Kasumi-1 (cell line): ENCODE data around the gene FADS3.

Source experiments
- DNase-seq, 2 experiments: peaks; one replicate each; lab custom pipeline; 2025; lab: John Stamatoyannopoulos, UW

The FADS3 gene

GRCh38 chr11:61855939-61856680 is 35.2 kb downstream of the FADS3 start:
- DNase-seq: no peak

- no peak for DNase-seq
These were observed 36.2 kb downstream of the FADS3 start for GRCh38 chr11:61854966-61855714.

GRCh38 chr11:61854206-61854895 is 37.0 kb downstream of the FADS3 start:
- no peak for DNase-seq

GRCh38 chr11:61853698-61854169 is 37.6 kb downstream of the FADS3 start:
- DNase-seq: no peak

GRCh38 chr11:61851900-61852295 is 39.4 kb downstream of the FADS3 start:
- no peak for DNase-seq

- DNase-seq: no peak
These were observed 40.0 kb downstream of the FADS3 start for GRCh38 chr11:61851113-61851899.

- DNase-seq: no peak
These were observed 40.7 kb downstream of the FADS3 start for GRCh38 chr11:61850687-61851086.

GRCh38 chr11:61848631-61849030 is 42.7 kb downstream of the FADS3 start:
- no peak for DNase-seq

DNA sequence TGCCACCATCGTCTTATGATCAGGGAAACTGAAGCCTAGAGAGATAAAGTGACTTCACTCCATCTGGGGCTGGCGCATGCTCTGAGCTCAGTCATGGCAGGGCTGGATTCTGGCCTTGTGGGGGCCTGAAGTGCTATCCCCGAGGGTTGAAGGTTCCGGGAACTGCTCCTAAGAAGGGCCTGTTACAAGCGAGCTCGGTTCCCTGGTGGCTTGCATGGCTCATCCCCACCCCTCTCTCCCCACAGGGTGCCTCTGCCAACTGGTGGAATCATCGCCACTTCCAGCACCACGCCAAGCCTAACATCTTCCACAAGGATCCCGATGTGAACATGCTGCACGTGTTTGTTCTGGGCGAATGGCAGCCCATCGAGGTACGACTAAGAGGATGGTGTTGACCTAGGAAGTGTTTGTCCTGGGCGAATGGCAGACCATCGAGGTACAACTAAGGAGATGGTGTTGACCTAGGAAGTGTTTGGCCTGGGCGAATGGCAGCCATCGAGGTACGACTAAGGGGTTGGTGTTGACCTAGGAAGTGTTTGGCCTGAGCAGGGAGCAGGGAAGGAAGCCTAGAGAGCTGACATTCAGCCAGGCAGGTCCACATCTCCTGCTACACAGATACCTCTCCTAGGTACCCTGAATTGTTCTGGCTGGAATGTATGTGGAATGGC is 43.3 kb downstream of the FADS3 start:
- no peak for DNase-seq

- no peak for DNase-seq
These were observed 44.9 kb downstream of the FADS3 start for GRCh38 chr11:61846362-61847020.

DNA sequence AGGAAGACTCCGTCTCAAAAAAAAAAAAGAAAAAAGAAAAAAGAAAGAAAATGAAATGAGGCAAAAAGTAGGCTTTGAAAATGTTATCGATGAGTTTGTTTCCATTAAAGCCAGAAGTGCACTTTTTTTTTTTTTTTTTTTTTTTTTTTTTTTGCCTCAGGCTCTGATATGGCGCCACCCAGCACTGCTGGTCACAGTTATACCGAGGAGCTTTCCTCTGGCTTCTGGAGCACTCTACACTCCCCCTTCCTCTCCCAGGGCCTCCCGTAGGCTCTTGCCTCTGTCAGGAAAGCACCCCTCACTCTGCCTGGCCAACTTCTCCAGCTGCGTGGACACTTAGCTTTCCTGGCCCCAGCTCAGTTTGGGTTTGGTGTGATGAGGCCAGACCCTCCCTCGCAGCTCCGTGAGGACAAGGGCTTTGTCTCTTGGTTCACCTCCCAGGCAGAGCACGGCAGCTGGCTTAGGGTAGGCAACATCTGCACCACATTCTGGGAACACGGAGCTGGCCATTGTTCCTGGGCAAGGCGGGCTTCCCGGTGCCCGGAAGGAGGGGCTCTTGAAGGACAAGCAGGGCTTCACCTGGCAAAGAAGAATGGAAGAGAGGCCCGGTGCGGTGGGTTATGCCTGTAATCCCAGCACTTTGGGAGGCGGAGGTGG is 46.3 kb downstream of the FADS3 start:
- no peak for DNase-seq

DNA sequence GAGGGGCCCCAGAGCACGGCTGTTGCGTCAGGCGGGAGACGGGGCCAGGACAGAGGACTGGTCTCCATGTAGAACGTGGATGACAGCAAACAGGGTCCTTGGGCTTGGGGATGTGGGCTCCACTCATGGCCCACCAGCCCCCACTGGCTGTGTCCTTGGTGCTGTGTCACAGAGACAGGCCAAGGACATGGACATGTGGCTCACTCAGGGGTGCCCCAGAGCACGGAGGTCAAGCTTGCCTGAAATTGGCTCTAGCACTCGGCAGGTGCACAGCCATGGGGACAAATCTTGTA is 48.9 kb downstream of the FADS3 start:
- no peak for DNase-seq

DNA sequence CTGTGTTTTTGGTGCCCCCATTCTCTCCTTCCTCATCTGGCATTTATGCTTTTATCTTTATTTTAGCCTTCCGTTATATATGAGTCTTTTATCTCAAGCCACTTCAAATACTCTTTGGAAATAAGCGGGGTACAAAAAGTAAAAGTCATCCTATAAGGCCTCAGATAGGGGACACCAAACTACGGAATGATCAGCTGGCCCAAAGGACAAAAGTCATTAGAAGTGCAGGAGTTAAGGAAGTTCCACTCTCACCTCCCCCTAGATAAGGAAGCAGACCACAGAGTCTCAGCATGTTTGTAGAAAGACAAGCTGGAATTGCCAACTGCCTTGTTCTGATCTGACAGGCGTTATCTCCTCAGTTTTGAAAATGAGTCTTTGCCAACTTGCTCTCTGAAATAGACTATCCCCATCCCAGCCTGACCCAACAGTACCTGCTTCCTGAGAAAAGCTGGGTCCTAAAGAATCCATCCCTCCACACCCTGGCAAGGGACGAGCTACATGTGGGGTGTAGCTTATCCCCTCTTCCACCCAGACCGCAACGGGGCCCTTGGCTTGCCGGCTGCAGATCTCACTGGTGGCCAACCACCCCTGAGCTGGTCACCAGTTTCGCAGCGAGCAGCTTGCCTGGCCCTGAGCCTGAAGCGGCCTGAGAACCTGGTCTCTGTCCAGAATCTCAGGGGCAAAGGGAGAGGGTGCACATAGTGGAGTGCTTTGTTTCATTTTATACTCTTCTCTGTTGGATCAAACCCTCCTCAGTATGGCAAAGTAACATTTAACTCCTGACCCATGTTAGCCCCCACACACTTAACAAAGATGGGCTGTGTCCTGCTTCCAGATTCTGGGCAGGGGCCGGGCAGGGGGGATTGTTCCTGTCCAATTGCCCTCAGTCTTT is 49.5 kb downstream of the FADS3 start:
- no peak for DNase-seq

DNA sequence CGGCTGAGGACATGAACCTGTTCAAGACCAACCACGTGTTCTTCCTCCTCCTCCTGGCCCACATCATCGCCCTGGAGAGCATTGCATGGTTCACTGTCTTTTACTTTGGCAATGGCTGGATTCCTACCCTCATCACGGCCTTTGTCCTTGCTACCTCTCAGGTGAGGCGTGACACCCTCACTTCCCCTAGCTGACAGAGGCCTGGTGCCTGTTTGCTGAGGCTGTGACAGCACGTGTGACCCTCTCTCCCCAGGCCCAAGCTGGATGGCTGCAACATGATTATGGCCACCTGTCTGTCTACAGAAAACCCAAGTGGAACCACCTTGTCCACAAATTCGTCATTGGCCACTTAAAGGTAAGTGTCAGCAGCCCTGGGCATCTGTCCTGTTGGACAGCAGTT is 51.0 kb downstream of the FADS3 start:
- DNase-seq: no peak

DNA sequence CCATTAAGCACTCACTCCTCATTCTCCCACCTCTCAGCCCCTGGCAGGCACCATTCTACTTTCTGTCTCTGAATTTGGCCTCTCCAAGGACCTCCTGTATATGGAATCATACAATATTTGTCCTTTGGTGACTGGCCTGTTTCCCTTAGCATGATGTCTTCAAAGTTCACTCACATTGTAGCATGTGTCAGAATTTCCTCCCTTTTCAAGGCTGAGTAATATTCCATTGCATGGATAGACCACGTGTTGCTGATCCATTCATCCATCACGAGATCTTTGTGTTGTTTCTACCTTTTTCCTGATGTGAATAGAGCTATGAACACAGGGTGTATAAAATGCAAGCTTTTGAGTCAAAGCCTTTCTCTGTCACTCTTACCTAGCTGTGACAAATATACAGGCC is 51.6 kb downstream of the FADS3 start:
- no peak for DNase-seq

- DNase-seq: no peak
These were observed 52.4 kb downstream of the FADS3 start for GRCh38 chr11:61838921-61839320.

GRCh38 chr11:61838501-61838900 is 52.8 kb downstream of the FADS3 start:
- no peak for DNase-seq

DNA sequence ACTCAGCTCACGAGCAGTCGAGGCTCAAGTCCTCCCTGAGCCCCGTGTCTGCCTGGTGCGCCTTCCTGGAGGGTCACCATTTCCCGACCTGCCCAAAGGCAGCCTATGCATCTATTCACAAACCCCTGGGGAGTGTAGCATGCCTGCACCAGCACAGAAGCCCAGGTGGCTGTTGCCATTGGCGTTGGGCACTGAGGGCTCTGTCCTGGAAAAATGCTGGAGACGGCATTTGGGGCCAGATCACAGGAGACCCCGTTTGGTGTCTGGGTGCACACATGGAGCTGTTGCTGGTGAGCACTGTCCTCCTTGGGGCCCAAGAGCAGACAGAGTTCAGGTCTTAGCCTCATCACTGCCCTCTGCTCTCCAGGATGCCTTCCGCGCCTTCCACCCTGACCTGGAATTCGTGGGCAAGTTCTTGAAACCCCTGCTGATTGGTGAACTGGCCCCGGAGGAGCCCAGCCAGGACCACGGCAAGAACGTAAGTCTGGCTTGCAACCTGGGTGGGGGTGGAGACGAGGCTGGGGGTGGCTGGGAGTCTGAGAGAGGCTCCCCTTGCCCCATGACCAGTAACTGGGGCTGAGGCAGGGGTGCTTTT is 53.8 kb downstream of the FADS3 start:
- no peak for DNase-seq

DNA sequence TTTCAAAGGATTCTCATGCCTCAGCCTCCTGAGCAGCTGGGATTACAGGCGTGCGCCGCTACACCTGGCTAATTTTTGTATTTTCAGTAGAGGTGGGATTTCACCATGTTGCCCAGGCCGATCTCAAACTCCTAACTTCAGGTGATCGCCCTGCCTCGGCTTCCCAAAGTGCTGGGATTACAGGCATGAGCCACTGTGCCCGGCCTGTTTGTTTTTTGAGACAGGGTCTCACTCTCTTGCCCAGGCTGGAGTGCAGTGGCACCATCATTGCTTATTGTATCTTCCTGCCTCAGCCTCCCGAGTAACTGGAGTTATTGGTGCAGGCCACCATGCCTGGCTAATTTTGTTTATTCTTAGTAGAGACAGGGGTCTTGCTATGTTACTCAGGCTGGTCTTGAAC is 55.2 kb downstream of the FADS3 start:
- DNase-seq: no peak
